Hypothalamus (tissue), 51 donors: ENCODE measurements around the gene CEP250.
"Not testable (repeated sequence)": the region's sequence is repeated elsewhere in the genome, so short reads cannot be mapped to it uniquely, and the experiment has no call there.

Experiments used
- DNase-seq, 51 donors: peaks; one replicate each; lab custom pipeline; 2025; lab: John Stamatoyannopoulos, UW

CEP250 gene

GRCh38 chr20:35449855-35450254 lies 5.5 kb upstream of the CEP250 start:
- DNase-seq, result not testable (repeated sequence)

GRCh38 chr20:35451295-35451694 lies 4.1 kb upstream of the CEP250 start:
- no peak for DNase-seq

- no peak for DNase-seq
Measured at GRCh38 chr20:35453647-35454046, 1.8 kb upstream of the CEP250 start.

- not testable (repeated sequence) for DNase-seq
Measured at GRCh38 chr20:35456700-35457099, 1.3 kb downstream of the CEP250 start.

- not testable (repeated sequence) for DNase-seq
Measured at GRCh38 chr20:35457539-35457938, 2.1 kb downstream of the CEP250 start.

- DNase-seq, result no peak
Measured at GRCh38 chr20:35458388-35458787, 3.0 kb downstream of the CEP250 start.

GRCh38 chr20:35461620-35462019 lies 6.2 kb downstream of the CEP250 start:
- no peak for DNase-seq

- no peak for DNase-seq
Measured at GRCh38 chr20:35462351-35462750, 7.0 kb downstream of the CEP250 start.

GRCh38 chr20:35463455-35464300 lies 8.3 kb downstream of the CEP250 start:
- peak in 36 of 51 donors; percentile 0 to 82 (median 22) for DNase-seq

GRCh38 chr20:35465976-35466375 lies 10.6 kb downstream of the CEP250 start:
- DNase-seq, result no peak

- DNase-seq, result no peak
Measured at GRCh38 chr20:35466856-35467255, 11.5 kb downstream of the CEP250 start.

GRCh38 chr20:35467339-35468224 lies 12.2 kb downstream of the CEP250 start:
- DNase-seq, result no peak

GRCh38 chr20:35468671-35469334 lies 13.4 kb downstream of the CEP250 start:
- DNase-seq, result no peak

GRCh38 chr20:35472209-35472608 lies 16.8 kb downstream of the CEP250 start:
- no peak for DNase-seq

- DNase-seq, result no peak
Measured at GRCh38 chr20:35473684-35474083, 18.3 kb downstream of the CEP250 start.

- DNase-seq, result no peak
Measured at GRCh38 chr20:35474303-35474871, 19.0 kb downstream of the CEP250 start.

- DNase-seq, result no peak
Measured at GRCh38 chr20:35476288-35476687, 20.9 kb downstream of the CEP250 start.

- no peak for DNase-seq
Measured at GRCh38 chr20:35478804-35479472, 23.5 kb downstream of the CEP250 start.

GRCh38 chr20:35479798-35480197 lies 24.4 kb downstream of the CEP250 start:
- no peak for DNase-seq

- DNase-seq, result no peak
Measured at GRCh38 chr20:35487479-35487878, 32.1 kb downstream of the CEP250 start.
